Activated CD8-positive, alpha-beta T cell treated with anti-CD3 and anti-CD28 coated beads for 36 hours (primary cell): ENCODE measurements around the gene CIAO2A. TPM values are rescaled to one million over a fixed set of nuclear protein-coding genes. Genes with fewer than 3 reads are reported as not detected.

Experiments used
- ATAC-seq: fragments of 200-7000 bp; cut with Tn5 transposase; one replicate; pipeline ENCODE4 v1.10.0; 2021; ENCODE audit warnings: mild to moderate bottlenecking, moderate library complexity
- CTCF ChIA-PET: fragments of 350-600 bp; sonication (Branson Sonifier 250); formaldehyde crosslinking; loops from one replicate; lab custom pipeline; 2021; ENCODE audit warnings: antibody characterized with exemption; lab: Charles Lee
- POLR2A ChIA-PET: fragments of 350-600 bp; sonication (Branson Sonifier 250); formaldehyde crosslinking; loops from one replicate; lab custom pipeline; 2021; ENCODE audit warnings: antibody characterized with exemption; lab: Charles Lee
- DNase-seq: peaks from one replicate; pipeline ENCODE4 v3.0.0-alpha.2; 2020
- H3K27ac Mint-ChIP-seq: one replicate; pipeline ENCODE4 v1.8.0; 2021; ENCODE audit warnings: mild to moderate bottlenecking, mixed read lengths
- H3K27me3 Mint-ChIP-seq: one replicate; pipeline ENCODE4 v1.8.0; 2021; ENCODE audit warnings: mixed read lengths
- H3K36me3 Mint-ChIP-seq: one replicate; pipeline ENCODE4 v1.8.0; 2021; ENCODE audit warnings: low read depth, mixed read lengths
- H3K4me1 Mint-ChIP-seq: one replicate; pipeline ENCODE4 v1.8.0; 2021; ENCODE audit warnings: low read depth, mixed read lengths
- H3K4me3 Mint-ChIP-seq: one replicate; pipeline ENCODE4 v1.8.0; 2021; ENCODE audit warnings: mild to moderate bottlenecking, moderate library complexity, mixed read lengths
- H3K9me3 Mint-ChIP-seq: one replicate; pipeline ENCODE4 v1.8.0; 2021; ENCODE audit warnings: mixed read lengths
- intact Hi-C: fragments of 100-400 bp; cut with micrococcal nuclease; formaldehyde crosslinking; loops from one replicate; pipeline ENCODE4 v1.10.0; 2022
- total RNA-seq, 2 experiments: library from RNA; stranded (reverse); gene quantifications; one replicate each; pipeline ENCODE4 v1.2.3, GENCODE V29; 2021
- TF ChIP-seq, protein P1 (sequence below): fragments of 200-600 bp; IDR thresholded peaks from one replicate; pipeline ENCODE4 v1.8.0; 2022; ENCODE audit warnings: antibody characterized with exemption, mild to moderate bottlenecking

The CIAO2A gene
- total RNA-seq, 2 experiments from 2014 or later, result 88.3 to 99.4 TPM

DNA sequence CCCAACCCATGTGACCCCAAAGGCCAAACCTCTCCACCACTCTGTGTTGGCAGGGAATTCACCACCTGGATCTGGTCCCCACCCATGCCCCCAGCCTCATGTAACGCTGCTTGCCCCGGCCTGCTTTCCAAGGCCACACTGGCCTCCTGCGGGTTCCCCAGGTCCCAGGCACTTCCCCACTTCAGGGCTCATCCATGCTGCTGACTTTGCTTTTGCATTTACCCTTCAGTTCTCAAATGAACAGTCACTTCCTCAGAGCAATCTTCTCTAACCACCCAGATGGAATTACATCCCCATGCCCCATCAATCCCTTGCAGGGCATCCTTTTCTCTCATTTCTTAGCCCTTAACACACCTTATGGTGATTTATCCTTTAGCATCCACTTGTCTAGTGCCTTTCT lies 56.5 kb downstream of the CIAO2A start:
- TF ChIP-seq, protein P1, sequence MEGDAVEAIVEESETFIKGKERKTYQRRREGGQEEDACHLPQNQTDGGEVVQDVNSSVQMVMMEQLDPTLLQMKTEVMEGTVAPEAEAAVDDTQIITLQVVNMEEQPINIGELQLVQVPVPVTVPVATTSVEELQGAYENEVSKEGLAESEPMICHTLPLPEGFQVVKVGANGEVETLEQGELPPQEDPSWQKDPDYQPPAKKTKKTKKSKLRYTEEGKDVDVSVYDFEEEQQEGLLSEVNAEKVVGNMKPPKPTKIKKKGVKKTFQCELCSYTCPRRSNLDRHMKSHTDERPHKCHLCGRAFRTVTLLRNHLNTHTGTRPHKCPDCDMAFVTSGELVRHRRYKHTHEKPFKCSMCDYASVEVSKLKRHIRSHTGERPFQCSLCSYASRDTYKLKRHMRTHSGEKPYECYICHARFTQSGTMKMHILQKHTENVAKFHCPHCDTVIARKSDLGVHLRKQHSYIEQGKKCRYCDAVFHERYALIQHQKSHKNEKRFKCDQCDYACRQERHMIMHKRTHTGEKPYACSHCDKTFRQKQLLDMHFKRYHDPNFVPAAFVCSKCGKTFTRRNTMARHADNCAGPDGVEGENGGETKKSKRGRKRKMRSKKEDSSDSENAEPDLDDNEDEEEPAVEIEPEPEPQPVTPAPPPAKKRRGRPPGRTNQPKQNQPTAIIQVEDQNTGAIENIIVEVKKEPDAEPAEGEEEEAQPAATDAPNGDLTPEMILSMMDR, result no peak
- no peak for ATAC-seq
- Mint-ChIP-seq H3K27me3 (no peaks in the 10 kb centered on the region), H3K4me1 (peaks cover 5% of the 10 kb centered on the region), H3K9me3 (no peaks in the 10 kb centered on the region), H3K27ac (no peak overlapping the region), H3K36me3 (no peaks in the 10 kb centered on the region), H3K4me3 (no peak overlapping the region)
- intact Hi-C loops, result no loop called here
- ChIA-PET POLR2A (interaction anchor here (1.0 kb wide), 1 partner anchor 186 kb away, joined by 3 read pairs; no protein-coding TSS in a partner anchor), CTCF (interaction anchor here (0.6 to 4.8 kb wide), 3 partner anchors 8 to 15 kb away, joined by 3 to 27 read pairs (median 4); partner anchors contain the start of gene DAPK2)
- DNase-seq, result no peak

DNA sequence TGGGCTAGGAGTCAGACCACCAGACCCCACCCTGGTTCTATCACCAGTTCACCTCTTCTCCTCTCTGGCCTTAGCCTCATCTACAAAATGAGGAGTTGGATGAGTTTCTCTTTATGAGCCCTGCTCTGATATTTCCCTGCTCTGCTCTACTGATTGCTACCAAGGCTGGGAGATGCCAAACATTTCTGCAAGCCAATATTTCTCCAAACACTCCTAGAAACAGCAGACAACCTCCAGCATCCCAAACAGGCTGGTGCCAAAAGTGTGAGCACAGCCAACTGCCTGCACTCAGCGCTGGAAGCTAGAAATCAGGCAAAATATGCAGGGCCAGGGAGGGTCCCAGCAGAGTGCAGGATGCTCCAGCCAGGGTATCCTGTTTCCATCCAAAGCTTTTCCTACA lies 58.1 kb downstream of the CIAO2A start:
- H3K27me3 Mint-ChIP-seq, result no peaks in the 10 kb centered on the region
- ChIA-PET CTCF (interaction anchor here (1.5 to 4.8 kb wide), 2 partner anchors 10 to 16 kb away, joined by 3 to 27 read pairs; partner anchors contain the start of gene DAPK2), POLR2A (no interaction called here)
- no peak for DNase-seq
- intact Hi-C loops, result no loop called here
- H3K36me3 Mint-ChIP-seq, result no peaks in the 10 kb centered on the region
- no peak overlapping the region for H3K4me3 Mint-ChIP-seq
- TF ChIP-seq, protein P1, result no peak
- H3K4me1 Mint-ChIP-seq, result peaks cover 9% of the 10 kb centered on the region
- no peak overlapping the region for H3K27ac Mint-ChIP-seq
- no peaks in the 10 kb centered on the region for H3K9me3 Mint-ChIP-seq
- no peak for ATAC-seq

DNA sequence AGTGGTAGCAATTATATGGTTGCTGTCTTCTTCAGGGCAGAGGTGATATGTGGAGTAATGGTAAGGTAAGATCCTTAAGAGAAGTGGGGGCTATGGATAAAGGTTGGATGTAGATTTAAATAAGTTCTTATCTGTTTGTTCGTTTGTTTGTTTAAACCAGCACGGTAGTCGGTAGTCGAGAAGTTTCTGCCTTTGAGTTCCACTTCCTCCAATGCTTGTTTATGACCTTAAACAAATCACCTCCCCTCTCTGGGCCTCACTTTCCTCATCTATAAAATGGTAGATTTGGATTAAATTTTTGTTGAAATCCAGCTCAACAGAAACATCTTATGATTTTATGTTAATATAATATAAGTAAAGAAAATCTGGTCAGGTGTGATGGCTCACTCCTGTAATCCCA lies 59.1 kb downstream of the CIAO2A start:
- TF ChIP-seq, protein P1, result no peak
- ATAC-seq (no peak), DNase-seq (no peak)
- peaks cover 17% of the 10 kb centered on the region for H3K4me1 Mint-ChIP-seq
- H3K27ac Mint-ChIP-seq, result no peak overlapping the region
- POLR2A ChIA-PET, result no interaction called here
- CTCF ChIA-PET, result interaction anchor here (0.8 to 4.8 kb wide), 3 partner anchors 11 to 31 kb away, joined by 3 to 27 read pairs (median 3); partner anchors contain the start of gene DAPK2
- no peaks in the 10 kb centered on the region for H3K27me3 Mint-ChIP-seq
- H3K4me3 Mint-ChIP-seq, result no peak overlapping the region
- no peaks in the 10 kb centered on the region for H3K9me3 Mint-ChIP-seq
- H3K36me3 Mint-ChIP-seq, result no peaks in the 10 kb centered on the region
- intact Hi-C loops, result no loop called here

DNA sequence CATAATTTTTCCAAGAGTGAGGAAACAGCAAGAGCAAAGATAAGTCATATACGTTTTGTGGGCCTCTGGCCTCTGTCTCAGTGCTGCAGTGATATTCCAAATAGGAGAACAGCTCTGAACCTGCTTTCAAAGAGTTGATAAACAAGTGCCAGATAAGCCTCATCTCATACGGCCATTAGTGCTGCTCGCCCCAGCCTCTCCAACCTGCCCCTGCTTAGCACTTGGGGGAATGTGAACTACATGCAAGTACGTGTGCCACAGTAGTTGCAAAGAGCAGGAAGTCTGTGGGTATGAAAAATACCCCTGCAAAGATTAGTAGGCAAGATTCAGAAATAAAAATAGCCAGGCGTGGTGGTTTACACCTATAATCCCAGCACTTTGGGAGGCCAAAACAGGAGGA lies 61.3 kb downstream of the CIAO2A start:
- H3K36me3 Mint-ChIP-seq, result no peaks in the 10 kb centered on the region
- ATAC-seq (no peak), DNase-seq (no peak)
- H3K4me3 Mint-ChIP-seq, result no peak overlapping the region
- TF ChIP-seq, protein P1, result no peak
- POLR2A ChIA-PET, result no interaction called here
- no peaks in the 10 kb centered on the region for H3K27me3 Mint-ChIP-seq
- CTCF ChIA-PET, result interaction anchor here (1.3 kb wide), 1 partner anchor 14 kb away, joined by 3 read pairs; the partner anchor contains the start of gene DAPK2
- no peaks in the 10 kb centered on the region for H3K9me3 Mint-ChIP-seq
- H3K27ac Mint-ChIP-seq, result no peak overlapping the region
- intact Hi-C loops, result no loop called here
- peaks cover 29% of the 10 kb centered on the region for H3K4me1 Mint-ChIP-seq

DNA sequence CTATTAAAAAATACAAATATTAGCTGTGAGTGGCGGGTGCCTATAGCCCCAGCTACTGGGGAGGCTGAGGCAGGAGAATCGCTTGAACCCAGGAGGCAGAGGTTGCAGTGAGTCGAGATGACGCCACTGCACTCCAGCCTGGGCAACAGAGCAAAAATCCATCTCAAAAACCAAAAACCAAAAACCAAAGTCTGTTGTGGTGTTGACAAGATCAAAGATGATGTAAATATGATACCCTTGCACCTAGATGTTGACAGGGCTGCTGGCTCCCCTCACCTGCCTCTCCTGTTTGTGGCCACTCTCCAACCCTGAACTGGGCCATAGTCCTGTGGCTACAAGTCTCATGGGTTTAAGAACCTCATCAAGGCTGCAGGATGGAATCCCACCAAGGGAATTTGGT lies 63.5 kb downstream of the CIAO2A start:
- ATAC-seq (no peak), DNase-seq (no peak)
- ChIA-PET POLR2A (interaction anchor here (0.7 to 1.8 kb wide), 2 partner anchors 20 to 293 kb away, joined by 3 to 10 read pairs; no protein-coding TSS in a partner anchor), CTCF (interaction anchor here (1.1 to 1.9 kb wide), 2 partner anchors 16 to 42 kb away, joined by 3 to 10 read pairs; partner anchors contain the start of gene DAPK2)
- intact Hi-C loops, result no loop called here
- H3K27ac Mint-ChIP-seq, result no peak overlapping the region
- no peaks in the 10 kb centered on the region for H3K36me3 Mint-ChIP-seq
- no peak overlapping the region for H3K4me3 Mint-ChIP-seq
- TF ChIP-seq, protein P1, result no peak
- no peaks in the 10 kb centered on the region for H3K9me3 Mint-ChIP-seq
- H3K27me3 Mint-ChIP-seq, result no peaks in the 10 kb centered on the region
- H3K4me1 Mint-ChIP-seq, result peaks cover 29% of the 10 kb centered on the region
